Measurements from ENCODE around the gene AGMO. TPM values are rescaled to one million over a fixed set of nuclear protein-coding genes. Genes with fewer than 3 reads are reported as not detected.

AGMO gene
- total RNA-seq, 2 donors from 2014 or later, result 0.37 to 0.47 TPM

DNA sequence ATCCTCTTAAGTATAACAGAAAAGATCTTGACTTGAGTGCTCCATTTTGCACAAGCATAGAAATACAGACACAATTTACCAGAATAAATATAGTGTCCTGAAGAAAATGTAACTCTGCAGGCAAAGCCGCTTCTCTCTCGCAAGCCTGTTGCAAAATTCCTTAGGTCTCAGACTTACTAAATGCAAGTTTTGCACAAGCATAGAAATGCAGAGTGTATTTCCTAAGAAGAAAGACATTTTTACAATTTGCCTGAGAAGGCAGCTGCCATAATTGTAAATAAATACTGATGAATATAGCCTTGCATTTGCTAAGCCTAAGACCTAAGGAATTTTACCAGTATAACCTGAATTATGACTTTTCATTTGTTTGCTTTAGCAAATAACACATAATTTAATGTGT is 67.1 kb downstream of the AGMO start:
- Histone ChIP-seq H3K36me3 (no peaks in the 10 kb centered on the region), H3K9ac (ENCODE audit: low read depth in 2 of 2, low read length in 2 of 2) (no peak overlapping the region), H3K27me3 (no peaks in the 10 kb centered on the region), H3K4me3 (no peak overlapping the region), H3K9me3 (no peaks in the 10 kb centered on the region), H3K4me1 (no peaks in the 10 kb centered on the region), H3K27ac (no peak overlapping the region)
- TF ChIP-seq, protein P1, sequence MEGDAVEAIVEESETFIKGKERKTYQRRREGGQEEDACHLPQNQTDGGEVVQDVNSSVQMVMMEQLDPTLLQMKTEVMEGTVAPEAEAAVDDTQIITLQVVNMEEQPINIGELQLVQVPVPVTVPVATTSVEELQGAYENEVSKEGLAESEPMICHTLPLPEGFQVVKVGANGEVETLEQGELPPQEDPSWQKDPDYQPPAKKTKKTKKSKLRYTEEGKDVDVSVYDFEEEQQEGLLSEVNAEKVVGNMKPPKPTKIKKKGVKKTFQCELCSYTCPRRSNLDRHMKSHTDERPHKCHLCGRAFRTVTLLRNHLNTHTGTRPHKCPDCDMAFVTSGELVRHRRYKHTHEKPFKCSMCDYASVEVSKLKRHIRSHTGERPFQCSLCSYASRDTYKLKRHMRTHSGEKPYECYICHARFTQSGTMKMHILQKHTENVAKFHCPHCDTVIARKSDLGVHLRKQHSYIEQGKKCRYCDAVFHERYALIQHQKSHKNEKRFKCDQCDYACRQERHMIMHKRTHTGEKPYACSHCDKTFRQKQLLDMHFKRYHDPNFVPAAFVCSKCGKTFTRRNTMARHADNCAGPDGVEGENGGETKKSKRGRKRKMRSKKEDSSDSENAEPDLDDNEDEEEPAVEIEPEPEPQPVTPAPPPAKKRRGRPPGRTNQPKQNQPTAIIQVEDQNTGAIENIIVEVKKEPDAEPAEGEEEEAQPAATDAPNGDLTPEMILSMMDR (IDR thresholded peaks at IDR 0.05), result no peak
- intact Hi-C loops (cut with DNase I), result no loop called here
- no peak for DNase-seq

DNA sequence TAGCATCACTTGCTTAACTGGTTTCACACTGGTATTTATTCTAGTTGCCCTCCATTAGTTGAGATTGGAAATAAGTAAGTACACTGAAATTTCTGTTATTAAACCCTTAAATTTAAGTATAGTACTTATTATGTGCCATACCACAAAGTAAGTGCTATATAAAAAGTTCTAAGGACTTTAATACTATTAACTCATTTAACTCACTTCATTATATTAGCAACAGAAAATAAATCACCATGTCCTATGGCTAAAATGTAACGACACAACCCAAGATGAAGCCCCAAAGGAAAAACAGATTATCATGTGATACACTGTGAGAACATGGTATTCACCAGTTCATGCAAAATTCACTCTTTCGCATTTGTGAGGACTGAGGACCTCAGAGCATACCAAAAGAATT is 70.5 kb downstream of the AGMO start:
- no peak for DNase-seq

DNA sequence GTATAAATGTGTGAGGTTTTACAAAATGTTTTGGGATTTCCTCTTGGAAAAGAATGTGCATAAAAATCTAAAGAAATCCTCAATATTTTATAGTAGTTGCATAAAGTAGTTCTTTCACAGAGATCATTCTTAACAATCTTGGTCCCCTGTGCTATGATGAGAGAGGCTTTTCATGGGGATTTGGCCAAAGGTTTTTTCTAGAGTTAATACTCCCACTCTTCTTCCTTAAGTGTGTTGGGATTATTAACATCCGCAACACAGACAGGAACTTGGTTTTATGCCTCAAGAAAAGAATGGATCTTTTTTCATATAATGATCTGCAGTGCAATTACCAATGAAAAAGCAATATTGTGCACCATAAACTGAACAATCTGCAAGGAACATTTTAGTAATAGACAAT is 71.5 kb downstream of the AGMO start:
- DNase-seq, result no peak
- Histone ChIP-seq H3K27me3 (no peaks in the 10 kb centered on the region), H3K27ac (no peak overlapping the region), H3K36me3 (no peaks in the 10 kb centered on the region), H3K4me3 (no peak overlapping the region), H3K9ac (ENCODE audit: low read depth in 2 of 2, low read length in 2 of 2) (no peak overlapping the region), H3K9me3 (no peaks in the 10 kb centered on the region), H3K4me1 (no peaks in the 10 kb centered on the region)
- TF ChIP-seq, protein P1 (IDR thresholded peaks at IDR 0.05), result no peak
- intact Hi-C loops (cut with DNase I), result no loop called here

More for the DNA sequence above, 70.5 kb downstream of the AGMO start:
- H3K36me3 ChIP-seq, result no peaks in the 10 kb centered on the region
- TF ChIP-seq, protein P1 (IDR thresholded peaks at IDR 0.05), result no peak
- H3K4me3 ChIP-seq, result no peak overlapping the region
- intact Hi-C loops (cut with DNase I), result no loop called here
- H3K9ac ChIP-seq (ENCODE audit: low read depth in 2 of 2, low read length in 2 of 2), result no peak overlapping the region
- no peaks in the 10 kb centered on the region for H3K9me3 ChIP-seq
- no peaks in the 10 kb centered on the region for H3K27me3 ChIP-seq
- no peaks in the 10 kb centered on the region for H3K4me1 ChIP-seq
- H3K27ac ChIP-seq, result no peak overlapping the region

DNA sequence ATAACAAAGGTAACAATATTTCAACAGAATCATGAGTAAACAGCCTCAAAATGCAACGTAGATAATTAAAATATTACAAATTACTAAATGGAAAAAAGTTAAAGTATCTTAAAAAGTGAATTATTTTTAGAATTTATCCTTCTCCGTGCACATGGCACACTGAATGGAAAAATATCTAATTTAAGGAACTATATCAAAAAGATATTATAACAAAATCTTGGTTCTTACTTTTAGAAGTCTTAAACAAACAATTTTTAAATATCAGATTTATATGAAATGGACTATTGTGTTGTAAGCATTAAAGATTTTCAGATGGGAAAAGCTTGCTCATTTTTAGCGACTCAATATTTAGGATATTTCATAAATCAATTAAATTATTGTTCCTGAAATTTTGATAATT is 72.0 kb downstream of the AGMO start:
- no peaks in the 10 kb centered on the region for H3K4me1 ChIP-seq
- no peaks in the 10 kb centered on the region for H3K9me3 ChIP-seq
- H3K27me3 ChIP-seq, result no peaks in the 10 kb centered on the region
- TF ChIP-seq, protein P1 (IDR thresholded peaks at IDR 0.05), result no peak
- no peak overlapping the region for H3K9ac ChIP-seq (ENCODE audit: low read depth in 2 of 2, low read length in 2 of 2)
- H3K27ac ChIP-seq, result no peak overlapping the region
- no peak for DNase-seq
- H3K36me3 ChIP-seq, result no peaks in the 10 kb centered on the region
- H3K4me3 ChIP-seq, result no peak overlapping the region
- intact Hi-C loops (cut with DNase I), result no loop called here

DNA sequence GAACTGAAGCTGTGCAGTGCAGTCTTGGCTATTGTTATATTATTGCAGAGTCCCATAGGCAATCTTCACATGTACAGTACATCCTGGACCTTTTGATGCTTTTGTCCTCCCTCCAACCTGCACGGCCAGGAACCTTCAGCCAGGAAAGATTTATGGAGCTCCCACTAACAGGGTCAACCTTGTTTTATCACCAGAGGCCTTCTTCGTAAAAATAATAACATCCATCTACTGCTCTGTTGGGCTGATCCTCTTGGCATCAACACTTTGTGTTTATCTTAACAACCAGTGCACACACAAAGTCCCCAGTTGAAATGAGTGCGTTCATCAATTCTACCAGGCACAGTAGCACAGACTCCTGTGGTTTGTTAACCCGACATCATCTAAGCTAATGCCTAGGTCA is 72.4 kb downstream of the AGMO start:
- Histone ChIP-seq H3K4me3 (no peak overlapping the region), H3K9me3 (no peaks in the 10 kb centered on the region), H3K9ac (ENCODE audit: low read depth in 2 of 2, low read length in 2 of 2) (no peak overlapping the region), H3K27ac (no peak overlapping the region), H3K4me1 (no peaks in the 10 kb centered on the region), H3K27me3 (no peaks in the 10 kb centered on the region), H3K36me3 (no peaks in the 10 kb centered on the region)
- intact Hi-C loops (cut with DNase I), result no loop called here
- TF ChIP-seq, protein P1 (IDR thresholded peaks at IDR 0.05), result no peak
- DNase-seq, result no peak

DNA sequence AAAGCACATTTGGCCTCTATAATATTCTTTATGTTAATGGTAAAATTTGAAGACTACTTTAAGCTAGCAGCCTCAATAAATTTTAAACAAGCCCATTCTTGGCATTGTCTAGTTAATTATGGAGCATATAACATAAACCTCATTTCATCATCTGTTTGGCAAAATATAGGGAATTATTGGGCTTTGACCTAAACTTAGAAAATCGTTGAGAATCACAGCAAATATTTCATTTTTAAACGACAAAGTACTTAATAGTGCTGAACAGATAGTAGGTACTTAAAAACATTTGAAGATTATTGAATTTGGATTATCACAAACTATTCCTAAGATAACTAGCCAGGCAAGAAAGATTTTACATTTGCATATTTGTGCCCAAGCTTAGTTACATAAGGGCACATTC is 73.4 kb downstream of the AGMO start:
- intact Hi-C loops (cut with DNase I), result no loop called here
- Histone ChIP-seq H3K4me3 (no peak overlapping the region), H3K9me3 (no peaks in the 10 kb centered on the region), H3K36me3 (no peaks in the 10 kb centered on the region), H3K27me3 (no peaks in the 10 kb centered on the region), H3K27ac (no peak overlapping the region), H3K9ac (ENCODE audit: low read depth in 2 of 2, low read length in 2 of 2) (no peak overlapping the region), H3K4me1 (no peaks in the 10 kb centered on the region)
- TF ChIP-seq, protein P1 (IDR thresholded peaks at IDR 0.05), result no peak
- DNase-seq, result no peak

All from colonic mucosa (tissue), 4 donors.